ENCODE results near the gene BTBD1.

The BTBD1 gene

GRCh38 chr15:83066734-83067637, at the start of gene BTBD1:
Gene BTBD1 (minus strand): TSS chr15:83067252. CDS start chr15:83067151, 101 bp downstream.
- peak; percentile 89 for DNase-seq

- DNase-seq = no peak
These were observed 48.9 kb upstream of the BTBD1 start for GRCh38 chr15:83115831-83116565.

GRCh38 chr15:83115410-83115809, 48.4 kb upstream of the BTBD1 start:
- no peak for DNase-seq

- DNase-seq = no peak
These were observed 47.8 kb upstream of the BTBD1 start for GRCh38 chr15:83114856-83115255.

- DNase-seq = no peak
These were observed 47.0 kb upstream of the BTBD1 start for GRCh38 chr15:83113881-83114674.

GRCh38 chr15:83112956-83113299, 45.9 kb upstream of the BTBD1 start:
- no peak for DNase-seq

GRCh38 chr15:83112233-83112955, 45.3 kb upstream of the BTBD1 start:
- no peak for DNase-seq

GRCh38 chr15:83111149-83111548, 44.1 kb upstream of the BTBD1 start:
- DNase-seq = no peak

- no peak for DNase-seq
These were observed 43.3 kb upstream of the BTBD1 start for GRCh38 chr15:83110381-83110780.

GRCh38 chr15:83109532-83109931, 42.5 kb upstream of the BTBD1 start:
- no peak for DNase-seq

GRCh38 chr15:83108266-83109219, 41.5 kb upstream of the BTBD1 start:
- DNase-seq = peak; percentile 54

- no peak for DNase-seq
These were observed 40.8 kb upstream of the BTBD1 start for GRCh38 chr15:83107841-83108181.

- no peak for DNase-seq
These were observed 40.2 kb upstream of the BTBD1 start, which contains the start of gene TM6SF1 for GRCh38 chr15:83106994-83107840. Gene TM6SF1 (plus strand): TSS chr15:83107645. CDS start chr15:83107681, 36 bp downstream.

- no peak for DNase-seq
These were observed 38.4 kb upstream of the BTBD1 start for GRCh38 chr15:83105440-83105839.

- DNase-seq = no peak
These were observed 37.1 kb upstream of the BTBD1 start for GRCh38 chr15:83104141-83104540.

- DNase-seq = no peak
These were observed 35.3 kb upstream of the BTBD1 start for GRCh38 chr15:83102346-83102745.

GRCh38 chr15:83100097-83100646, 33.1 kb upstream of the BTBD1 start:
- no peak for DNase-seq

- no peak for DNase-seq
These were observed 32.2 kb upstream of the BTBD1 start for GRCh38 chr15:83099290-83099689.

- DNase-seq = no peak
These were observed 31.0 kb upstream of the BTBD1 start for GRCh38 chr15:83098079-83098478.

- DNase-seq = no peak
These were observed 27.5 kb upstream of the BTBD1 start for GRCh38 chr15:83094583-83094982.

All from RPMI8226 (cell line).